ENCODE data around the gene PSAP.
A peak's percentile ranks its signal among the peaks of the same experiment; 100 is the strongest.

The PSAP gene

GRCh38 chr10:71850021-71850742, 869 bp downstream of the PSAP start:
- Histone ChIP-seq H3K9me3 (ENCODE audit: control insufficient read depth, low read length) (no peaks in the 10 kb centered on the region), H3K36me3 (ENCODE audit: control insufficient read depth, insufficient read depth, low read length, severe bottlenecking) (peaks cover 6% of the 10 kb centered on the region), H3K27me3 (replicated peaks; ENCODE audit: control insufficient read depth, insufficient read depth, low read length) (no peaks in the 10 kb centered on the region), H3K4me3 (ENCODE audit: low read length) (peak overlapping the region; percentile 94), H3K4me1 (ENCODE audit: control insufficient read depth, insufficient read depth, low read length) (peaks cover 50% of the 10 kb centered on the region), H3K9ac (ENCODE audit: low read length) (peak overlapping the region; percentile 96)
- DNase-seq (ENCODE audit: low read depth), result peak; percentile 20

GRCh38 chr10:71849461-71849908, 1.6 kb downstream of the PSAP start:
- DNase-seq (ENCODE audit: low read depth), result no peak
- H3K9me3 ChIP-seq (ENCODE audit: control insufficient read depth, low read length), result no peaks in the 10 kb centered on the region
- peak overlapping the region; percentile 96 for H3K9ac ChIP-seq (ENCODE audit: low read length)
- H3K4me1 ChIP-seq (ENCODE audit: control insufficient read depth, insufficient read depth, low read length), result peaks cover 54% of the 10 kb centered on the region
- H3K4me3 ChIP-seq (ENCODE audit: low read length), result peak overlapping the region; percentile 94
- peaks cover 6% of the 10 kb centered on the region for H3K36me3 ChIP-seq (ENCODE audit: control insufficient read depth, insufficient read depth, low read length, severe bottlenecking)
- no peaks in the 10 kb centered on the region for H3K27me3 ChIP-seq (replicated peaks; ENCODE audit: control insufficient read depth, insufficient read depth, low read length)

GRCh38 chr10:71848325-71849275, 2.5 kb downstream of the PSAP start:
- peak; percentile 12 for DNase-seq (ENCODE audit: low read depth)

GRCh38 chr10:71847418-71847817, 3.6 kb downstream of the PSAP start:
- Histone ChIP-seq H3K4me1 (ENCODE audit: control insufficient read depth, insufficient read depth, low read length) (peaks cover 65% of the 10 kb centered on the region), H3K9ac (ENCODE audit: low read length) (no peak overlapping the region), H3K36me3 (ENCODE audit: control insufficient read depth, insufficient read depth, low read length, severe bottlenecking) (peaks cover 10% of the 10 kb centered on the region), H3K9me3 (ENCODE audit: control insufficient read depth, low read length) (no peaks in the 10 kb centered on the region), H3K4me3 (ENCODE audit: low read length) (no peak overlapping the region), H3K27me3 (replicated peaks; ENCODE audit: control insufficient read depth, insufficient read depth, low read length) (no peaks in the 10 kb centered on the region)
- no peak for DNase-seq (ENCODE audit: low read depth)

More at GRCh38 chr10:71848325-71849275, 2.5 kb downstream of the PSAP start:
- H3K27me3 ChIP-seq (replicated peaks; ENCODE audit: control insufficient read depth, insufficient read depth, low read length), result no peaks in the 10 kb centered on the region
- no peaks in the 10 kb centered on the region for H3K9me3 ChIP-seq (ENCODE audit: control insufficient read depth, low read length)
- H3K4me1 ChIP-seq (ENCODE audit: control insufficient read depth, insufficient read depth, low read length), result peaks cover 60% of the 10 kb centered on the region
- H3K9ac ChIP-seq (ENCODE audit: low read length), result peak overlapping the region; percentile 40
- peak overlapping the region; percentile 94 for H3K4me3 ChIP-seq (ENCODE audit: low read length)
- H3K36me3 ChIP-seq (ENCODE audit: control insufficient read depth, insufficient read depth, low read length, severe bottlenecking), result peaks cover 6% of the 10 kb centered on the region

- Histone ChIP-seq H3K36me3 (ENCODE audit: control insufficient read depth, insufficient read depth, low read length, severe bottlenecking) (peaks cover 10% of the 10 kb centered on the region), H3K4me3 (ENCODE audit: low read length) (peak overlapping the region; percentile 24), H3K9ac (ENCODE audit: low read length) (no peak overlapping the region), H3K27me3 (replicated peaks; ENCODE audit: control insufficient read depth, insufficient read depth, low read length) (no peaks in the 10 kb centered on the region), H3K4me1 (ENCODE audit: control insufficient read depth, insufficient read depth, low read length) (peaks cover 63% of the 10 kb centered on the region), H3K9me3 (ENCODE audit: control insufficient read depth, low read length) (no peaks in the 10 kb centered on the region)
- DNase-seq (ENCODE audit: low read depth), result no peak
These were observed 4.2 kb downstream of the PSAP start for GRCh38 chr10:71846816-71847215.

- Histone ChIP-seq H3K4me3 (ENCODE audit: low read length) (peak overlapping the region; percentile 15), H3K27me3 (replicated peaks; ENCODE audit: control insufficient read depth, insufficient read depth, low read length) (no peaks in the 10 kb centered on the region), H3K36me3 (ENCODE audit: control insufficient read depth, insufficient read depth, low read length, severe bottlenecking) (peaks cover 10% of the 10 kb centered on the region), H3K4me1 (ENCODE audit: control insufficient read depth, insufficient read depth, low read length) (peaks cover 66% of the 10 kb centered on the region), H3K9ac (ENCODE audit: low read length) (peak overlapping the region; percentile 33), H3K9me3 (ENCODE audit: control insufficient read depth, low read length) (no peaks in the 10 kb centered on the region)
- peak; percentile 45 for DNase-seq (ENCODE audit: low read depth)
These were observed 5.3 kb downstream of the PSAP start for GRCh38 chr10:71845410-71846405.

- Histone ChIP-seq H3K9me3 (ENCODE audit: control insufficient read depth, low read length) (no peaks in the 10 kb centered on the region), H3K27me3 (replicated peaks; ENCODE audit: control insufficient read depth, insufficient read depth, low read length) (no peaks in the 10 kb centered on the region), H3K9ac (ENCODE audit: low read length) (no peak overlapping the region), H3K4me3 (ENCODE audit: low read length) (no peak overlapping the region), H3K36me3 (ENCODE audit: control insufficient read depth, insufficient read depth, low read length, severe bottlenecking) (peaks cover 10% of the 10 kb centered on the region), H3K4me1 (ENCODE audit: control insufficient read depth, insufficient read depth, low read length) (peaks cover 73% of the 10 kb centered on the region)
- no peak for DNase-seq (ENCODE audit: low read depth)
These were observed 6.4 kb downstream of the PSAP start for GRCh38 chr10:71844695-71845094.

- Histone ChIP-seq H3K36me3 (ENCODE audit: control insufficient read depth, insufficient read depth, low read length, severe bottlenecking) (peaks cover 10% of the 10 kb centered on the region), H3K4me3 (ENCODE audit: low read length) (no peak overlapping the region), H3K9ac (ENCODE audit: low read length) (no peak overlapping the region), H3K9me3 (ENCODE audit: control insufficient read depth, low read length) (no peaks in the 10 kb centered on the region), H3K27me3 (replicated peaks; ENCODE audit: control insufficient read depth, insufficient read depth, low read length) (no peaks in the 10 kb centered on the region), H3K4me1 (ENCODE audit: control insufficient read depth, insufficient read depth, low read length) (peaks cover 74% of the 10 kb centered on the region)
- DNase-seq (ENCODE audit: low read depth), result no peak
These were observed 7.0 kb downstream of the PSAP start for GRCh38 chr10:71844084-71844483.

- no peaks in the 10 kb centered on the region for H3K27me3 ChIP-seq (replicated peaks; ENCODE audit: control insufficient read depth, insufficient read depth, low read length)
- peaks cover 12% of the 10 kb centered on the region for H3K36me3 ChIP-seq (ENCODE audit: control insufficient read depth, insufficient read depth, low read length, severe bottlenecking)
- no peak overlapping the region for H3K9ac ChIP-seq (ENCODE audit: low read length)
- no peak overlapping the region for H3K4me3 ChIP-seq (ENCODE audit: low read length)
- no peaks in the 10 kb centered on the region for H3K9me3 ChIP-seq (ENCODE audit: control insufficient read depth, low read length)
- no peak for DNase-seq (ENCODE audit: low read depth)
- peaks cover 75% of the 10 kb centered on the region for H3K4me1 ChIP-seq (ENCODE audit: control insufficient read depth, insufficient read depth, low read length)
These were observed 8.0 kb downstream of the PSAP start for GRCh38 chr10:71842856-71843686.

GRCh38 chr10:71842422-71842821, 8.6 kb downstream of the PSAP start:
- Histone ChIP-seq H3K9me3 (ENCODE audit: control insufficient read depth, low read length) (no peaks in the 10 kb centered on the region), H3K9ac (ENCODE audit: low read length) (no peak overlapping the region), H3K4me1 (ENCODE audit: control insufficient read depth, insufficient read depth, low read length) (peaks cover 75% of the 10 kb centered on the region), H3K27me3 (replicated peaks; ENCODE audit: control insufficient read depth, insufficient read depth, low read length) (no peaks in the 10 kb centered on the region), H3K4me3 (ENCODE audit: low read length) (no peak overlapping the region), H3K36me3 (ENCODE audit: control insufficient read depth, insufficient read depth, low read length, severe bottlenecking) (peaks cover 11% of the 10 kb centered on the region)
- no peak for DNase-seq (ENCODE audit: low read depth)
